ENCODE results near the gene ALDH18A1.

DNA sequence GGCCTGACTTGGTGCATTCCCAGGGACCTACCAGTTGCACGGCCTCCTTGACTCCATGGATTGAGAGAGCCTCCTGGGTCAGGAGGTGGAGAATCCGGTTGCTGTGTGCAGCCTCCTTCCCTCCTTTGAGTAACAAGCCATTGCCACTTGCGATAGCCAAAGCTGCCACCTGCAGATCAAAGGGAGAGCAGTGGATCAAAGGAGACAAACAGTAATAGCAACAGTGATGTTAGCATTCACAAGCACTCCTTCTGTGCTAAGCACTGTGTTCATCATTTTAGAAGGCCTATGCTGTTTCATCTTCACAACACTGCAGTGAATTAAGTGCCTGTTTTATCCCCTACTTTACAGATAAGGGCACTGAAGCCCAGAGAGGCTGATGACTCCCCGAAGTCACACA, 40.1 kb downstream of the ALDH18A1 start:
- TF ChIP-seq, protein P1, sequence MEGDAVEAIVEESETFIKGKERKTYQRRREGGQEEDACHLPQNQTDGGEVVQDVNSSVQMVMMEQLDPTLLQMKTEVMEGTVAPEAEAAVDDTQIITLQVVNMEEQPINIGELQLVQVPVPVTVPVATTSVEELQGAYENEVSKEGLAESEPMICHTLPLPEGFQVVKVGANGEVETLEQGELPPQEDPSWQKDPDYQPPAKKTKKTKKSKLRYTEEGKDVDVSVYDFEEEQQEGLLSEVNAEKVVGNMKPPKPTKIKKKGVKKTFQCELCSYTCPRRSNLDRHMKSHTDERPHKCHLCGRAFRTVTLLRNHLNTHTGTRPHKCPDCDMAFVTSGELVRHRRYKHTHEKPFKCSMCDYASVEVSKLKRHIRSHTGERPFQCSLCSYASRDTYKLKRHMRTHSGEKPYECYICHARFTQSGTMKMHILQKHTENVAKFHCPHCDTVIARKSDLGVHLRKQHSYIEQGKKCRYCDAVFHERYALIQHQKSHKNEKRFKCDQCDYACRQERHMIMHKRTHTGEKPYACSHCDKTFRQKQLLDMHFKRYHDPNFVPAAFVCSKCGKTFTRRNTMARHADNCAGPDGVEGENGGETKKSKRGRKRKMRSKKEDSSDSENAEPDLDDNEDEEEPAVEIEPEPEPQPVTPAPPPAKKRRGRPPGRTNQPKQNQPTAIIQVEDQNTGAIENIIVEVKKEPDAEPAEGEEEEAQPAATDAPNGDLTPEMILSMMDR (IDR thresholded peaks at IDR 0.05; ENCODE audit: low read depth, low read length) = no peak
- no peak for TF ChIP-seq EZH2phosphoT487 (IDR thresholded peaks at IDR 0.05; ENCODE audit: low read depth)
